ENCODE results near the gene ANO7. TPM values are rescaled to one million over a fixed set of nuclear protein-coding genes. Genes with fewer than 3 reads are reported as not detected.

The ANO7 gene
- total RNA-seq, 1 donor from 2014 or later: 16.1 TPM

- Mint-ChIP-seq H3K27me3 (ENCODE audit: unreplicated experiment) (peaks cover 1% of the 10 kb centered on the region), H3K27ac (ENCODE audit: unreplicated experiment) (no peak overlapping the region), H3K9me3 (ENCODE audit: unreplicated experiment) (no peaks in the 10 kb centered on the region), H3K4me3 (ENCODE audit: unreplicated experiment) (no peak overlapping the region), H3K36me3 (ENCODE audit: low read depth, unreplicated experiment) (no peaks in the 10 kb centered on the region), H3K4me1 (ENCODE audit: unreplicated experiment) (no peaks in the 10 kb centered on the region)
- TF ChIP-seq, protein P1, sequence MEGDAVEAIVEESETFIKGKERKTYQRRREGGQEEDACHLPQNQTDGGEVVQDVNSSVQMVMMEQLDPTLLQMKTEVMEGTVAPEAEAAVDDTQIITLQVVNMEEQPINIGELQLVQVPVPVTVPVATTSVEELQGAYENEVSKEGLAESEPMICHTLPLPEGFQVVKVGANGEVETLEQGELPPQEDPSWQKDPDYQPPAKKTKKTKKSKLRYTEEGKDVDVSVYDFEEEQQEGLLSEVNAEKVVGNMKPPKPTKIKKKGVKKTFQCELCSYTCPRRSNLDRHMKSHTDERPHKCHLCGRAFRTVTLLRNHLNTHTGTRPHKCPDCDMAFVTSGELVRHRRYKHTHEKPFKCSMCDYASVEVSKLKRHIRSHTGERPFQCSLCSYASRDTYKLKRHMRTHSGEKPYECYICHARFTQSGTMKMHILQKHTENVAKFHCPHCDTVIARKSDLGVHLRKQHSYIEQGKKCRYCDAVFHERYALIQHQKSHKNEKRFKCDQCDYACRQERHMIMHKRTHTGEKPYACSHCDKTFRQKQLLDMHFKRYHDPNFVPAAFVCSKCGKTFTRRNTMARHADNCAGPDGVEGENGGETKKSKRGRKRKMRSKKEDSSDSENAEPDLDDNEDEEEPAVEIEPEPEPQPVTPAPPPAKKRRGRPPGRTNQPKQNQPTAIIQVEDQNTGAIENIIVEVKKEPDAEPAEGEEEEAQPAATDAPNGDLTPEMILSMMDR (IDR thresholded peaks at IDR 0.05; ENCODE audit: unreplicated experiment): no peak
- DNase-seq (ENCODE audit: low spot score): no peak
Observed at GRCh38 chr2:241202681-241203080, 14.2 kb downstream of the ANO7 start.

- Mint-ChIP-seq H3K9me3 (ENCODE audit: unreplicated experiment) (no peaks in the 10 kb centered on the region), H3K4me3 (ENCODE audit: unreplicated experiment) (no peak overlapping the region), H3K36me3 (ENCODE audit: low read depth, unreplicated experiment) (peaks cover 2% of the 10 kb centered on the region), H3K27me3 (ENCODE audit: unreplicated experiment) (peaks cover 4% of the 10 kb centered on the region), H3K4me1 (ENCODE audit: unreplicated experiment) (no peaks in the 10 kb centered on the region), H3K27ac (ENCODE audit: unreplicated experiment) (no peak overlapping the region)
- TF ChIP-seq, protein P1 (IDR thresholded peaks at IDR 0.05; ENCODE audit: unreplicated experiment): no peak
- no peak for DNase-seq (ENCODE audit: low spot score)
Observed at GRCh38 chr2:241203218-241204009, 14.9 kb downstream of the ANO7 start.

DNA sequence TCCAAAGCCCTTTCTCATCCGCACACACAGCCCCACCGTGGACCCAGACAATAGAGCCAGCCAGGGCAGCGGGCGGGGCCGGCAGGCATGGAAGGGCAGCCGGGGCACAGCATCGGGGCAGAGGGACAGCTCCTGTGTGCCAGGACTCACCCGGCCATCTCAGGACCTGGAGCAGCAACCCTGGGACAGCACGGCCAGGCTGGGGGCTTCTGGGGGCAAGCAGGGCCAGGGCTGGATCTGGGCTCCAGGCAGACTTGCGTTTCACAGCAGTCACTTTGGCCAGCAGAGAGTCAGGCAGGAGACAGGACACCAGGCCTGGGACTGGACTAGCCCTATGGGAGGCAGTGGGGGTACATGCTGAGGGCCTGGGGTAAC, 15.5 kb downstream of the ANO7 start:
- no peak overlapping the region for H3K27ac Mint-ChIP-seq (ENCODE audit: unreplicated experiment)
- H3K4me1 Mint-ChIP-seq (ENCODE audit: unreplicated experiment): no peaks in the 10 kb centered on the region
- no peak for DNase-seq (ENCODE audit: low spot score)
- H3K36me3 Mint-ChIP-seq (ENCODE audit: low read depth, unreplicated experiment): peaks cover 3% of the 10 kb centered on the region
- TF ChIP-seq, protein P1 (IDR thresholded peaks at IDR 0.05; ENCODE audit: unreplicated experiment): no peak
- no peaks in the 10 kb centered on the region for H3K9me3 Mint-ChIP-seq (ENCODE audit: unreplicated experiment)
- peaks cover 9% of the 10 kb centered on the region for H3K27me3 Mint-ChIP-seq (ENCODE audit: unreplicated experiment)
- no peak overlapping the region for H3K4me3 Mint-ChIP-seq (ENCODE audit: unreplicated experiment)

DNA sequence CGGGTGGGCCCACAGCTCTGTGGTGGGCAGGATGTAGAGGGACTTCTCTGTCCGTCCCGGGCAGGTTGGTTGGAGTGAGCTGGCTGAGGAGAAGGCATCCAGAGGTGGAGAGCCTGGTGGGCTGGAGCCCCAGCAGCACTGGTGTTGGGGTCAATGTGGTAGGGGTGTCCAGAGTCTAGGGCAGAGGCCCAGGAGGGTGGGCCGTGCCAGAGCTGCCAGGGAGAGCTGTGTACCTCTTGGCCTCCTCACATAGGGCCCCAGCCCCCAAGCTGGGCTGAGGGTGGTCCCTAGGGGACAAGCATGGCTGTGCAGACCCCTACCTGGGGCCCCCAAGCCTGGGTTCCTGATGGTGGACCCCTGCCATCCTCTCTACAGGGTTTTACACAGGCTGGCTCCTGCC, 16.0 kb downstream of the ANO7 start:
- Mint-ChIP-seq H3K36me3 (ENCODE audit: low read depth, unreplicated experiment) (peaks cover 3% of the 10 kb centered on the region), H3K27ac (ENCODE audit: unreplicated experiment) (no peak overlapping the region), H3K4me3 (ENCODE audit: unreplicated experiment) (no peak overlapping the region), H3K4me1 (ENCODE audit: unreplicated experiment) (no peaks in the 10 kb centered on the region), H3K9me3 (ENCODE audit: unreplicated experiment) (no peaks in the 10 kb centered on the region), H3K27me3 (ENCODE audit: unreplicated experiment) (peaks cover 9% of the 10 kb centered on the region)
- TF ChIP-seq, protein P1 (IDR thresholded peaks at IDR 0.05; ENCODE audit: unreplicated experiment): no peak
- no peak for DNase-seq (ENCODE audit: low spot score)

DNA sequence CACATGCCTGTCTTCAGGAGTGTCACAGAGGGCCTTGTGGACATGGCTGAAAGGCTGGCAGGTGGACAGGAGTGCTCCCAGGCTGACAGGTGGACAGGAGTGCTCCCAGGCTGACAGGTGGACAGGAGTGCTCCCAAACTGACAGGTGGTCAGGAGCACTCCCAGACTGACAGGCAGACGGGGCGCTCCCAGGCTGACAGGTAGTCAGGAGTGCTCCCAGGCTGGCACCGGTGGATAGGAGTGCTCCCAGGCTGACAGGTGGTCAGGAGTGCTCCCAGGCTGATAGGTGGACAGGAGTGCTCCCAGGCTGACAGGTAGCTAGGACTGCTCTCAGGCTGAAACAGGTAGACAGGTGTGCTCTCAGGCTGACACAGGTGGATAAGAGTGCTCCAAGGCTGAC, 16.6 kb downstream of the ANO7 start:
- TF ChIP-seq, protein P1 (IDR thresholded peaks at IDR 0.05; ENCODE audit: unreplicated experiment): no peak
- Mint-ChIP-seq H3K27me3 (ENCODE audit: unreplicated experiment) (peaks cover 9% of the 10 kb centered on the region), H3K4me3 (ENCODE audit: unreplicated experiment) (no peak overlapping the region), H3K4me1 (ENCODE audit: unreplicated experiment) (no peaks in the 10 kb centered on the region), H3K36me3 (ENCODE audit: low read depth, unreplicated experiment) (peaks cover 3% of the 10 kb centered on the region), H3K27ac (ENCODE audit: unreplicated experiment) (no peak overlapping the region), H3K9me3 (ENCODE audit: unreplicated experiment) (no peaks in the 10 kb centered on the region)
- no peak for DNase-seq (ENCODE audit: low spot score)
